PC-3 (cell line): ENCODE results near the gene NIFK. TPM values are rescaled to one million over a fixed set of nuclear protein-coding genes. Genes with fewer than 3 reads are reported as not detected.
A peak's percentile ranks its signal among the peaks of the same experiment; 100 is the strongest.

ENCODE experiments used
- ATAC-seq: fragments of 200-7000 bp; cut with Tn5 transposase; 2 replicates; pipeline ENCODE4 v1.9.1; 2020; ENCODE audit warnings: mild to moderate bottlenecking, moderate library complexity
- BruUV-seq: library from RNA; stranded (reverse); fragments of 400-500 nt; replicated peaks from 2 replicates; lab custom pipeline; 2021; lab: Mats Ljungman, UMichigan
- CTCF ChIA-PET: fragments of 300-600 bp; sonication (Branson Sonifier 250); formaldehyde crosslinking; loops from one replicate; lab custom pipeline; 2022; ENCODE audit warnings: antibody characterized with exemption; lab: Charles Lee
- POLR2A ChIA-PET: fragments of 300-600 bp; sonication (Branson Sonifier 250); formaldehyde crosslinking; loops from one replicate; lab custom pipeline; 2022; ENCODE audit warnings: antibody characterized with exemption; ENCODE audit not compliant: unreplicated experiment; lab: Charles Lee
- DNase-seq: peaks from one replicate; pipeline ENCODE4 v3.0.0-alpha.2; 2015
- H2AFZ ChIP-seq: fragments of 300-600 bp; sonication (generic); 2 replicates; pipeline ENCODE4 v1.6.0; 2016; ENCODE audit warnings: antibody characterized with exemption, low read length
- H3F3A ChIP-seq: fragments of 300-600 bp; sonication (generic); one replicate; pipeline ENCODE4 v1.6.0; 2017; ENCODE audit warnings: antibody characterized with exemption, low read length, control low read depth, mild to moderate bottlenecking; ENCODE audit not compliant: unreplicated experiment
- H3K27ac ChIP-seq: fragments of 300-600 bp; sonication (generic); 2 replicates; pipeline ENCODE4 v1.5.1; 2016; ENCODE audit warnings: mild to moderate bottlenecking, low read length
- H3K27me3 ChIP-seq: fragments of 300-600 bp; sonication (generic); 2 replicates; pipeline ENCODE4 v1.6.1; 2016; ENCODE audit warnings: low read length, mixed read lengths
- H3K36me3 ChIP-seq: fragments of 300-600 bp; sonication (generic); 2 replicates; pipeline ENCODE4 v1.6.1; 2016; ENCODE audit warnings: low read depth, mixed run types, low read length, mixed read lengths
- H3K4me1 ChIP-seq: fragments of 300-600 bp; sonication (generic); 2 replicates; pipeline ENCODE4 v1.5.1; 2016; ENCODE audit warnings: low read length; ENCODE audit not compliant: insufficient read depth
- H3K4me2 ChIP-seq: fragments of 300-600 bp; sonication (generic); 2 replicates; pipeline ENCODE4 v1.6.0; 2016; ENCODE audit warnings: low read length
- H3K4me3 ChIP-seq: fragments of 300-600 bp; sonication (generic); 2 replicates; pipeline ENCODE4 v1.5.1; 2016; ENCODE audit warnings: mild to moderate bottlenecking, low read length, mixed read lengths
- H3K79me2 ChIP-seq: fragments of 300-600 bp; sonication (generic); 2 replicates; pipeline ENCODE4 v1.6.1; 2017; ENCODE audit warnings: low read length, mixed read lengths
- H3K9ac ChIP-seq: fragments of 300-600 bp; sonication (generic); 2 replicates; pipeline ENCODE4 v1.6.0; 2016; ENCODE audit warnings: mild to moderate bottlenecking, low read length
- H3K9me2 ChIP-seq: fragments of 300-600 bp; sonication (generic); replicated peaks from 2 replicates; pipeline ENCODE4 v1.6.1; 2016; ENCODE audit warnings: mixed run types, low read length, mixed read lengths
- H3K9me3 ChIP-seq: fragments of 300-600 bp; sonication (generic); 2 replicates; pipeline ENCODE4 v1.6.1; 2016; ENCODE audit warnings: low read length, mixed read lengths
- H4K20me1 ChIP-seq: fragments of 300-600 bp; sonication (generic); 2 replicates; pipeline ENCODE4 v1.6.1; 2016; ENCODE audit warnings: low read length, mixed read lengths
- EZH2 ChIP-seq: fragments of 300-600 bp; sonication (generic); IDR thresholded peaks from one replicate; pipeline ENCODE4 v1.6.1; 2017; ENCODE audit warnings: antibody characterized with exemption, mild to moderate bottlenecking, low read length; ENCODE audit not compliant: unreplicated experiment
- EZH2phosphoT487 ChIP-seq: fragments of 300-600 bp; sonication (generic); IDR thresholded peaks from 2 replicates; pipeline ENCODE4 v1.6.1; 2018; ENCODE audit warnings: mild to moderate bottlenecking, antibody characterized with exemption, low read length, borderline replicate concordance
- intact Hi-C: fragments of 100-400 bp; cut with micrococcal nuclease; formaldehyde crosslinking; loops from 2 replicates; pipeline ENCODE4 v1.9.0; 2023
- total RNA-seq: library from RNA; depleted of rRNA; stranded (reverse); fragments of >200 nt; gene quantifications from 2 replicates; pipeline ENCODE4 v1.2.3, GENCODE V29; 2014
- TF ChIP-seq, protein P1 (sequence below): fragments of 300-600 bp; sonication (generic); conservative IDR thresholded peaks from 2 replicates; pipeline ENCODE4 v1.5.1; 2017; ENCODE audit warnings: antibody characterized with exemption, low read depth, mild to moderate bottlenecking, low read length

The NIFK gene
- total RNA-seq, 1 experiment from 2014 or later, result 64.1 TPM

DNA sequence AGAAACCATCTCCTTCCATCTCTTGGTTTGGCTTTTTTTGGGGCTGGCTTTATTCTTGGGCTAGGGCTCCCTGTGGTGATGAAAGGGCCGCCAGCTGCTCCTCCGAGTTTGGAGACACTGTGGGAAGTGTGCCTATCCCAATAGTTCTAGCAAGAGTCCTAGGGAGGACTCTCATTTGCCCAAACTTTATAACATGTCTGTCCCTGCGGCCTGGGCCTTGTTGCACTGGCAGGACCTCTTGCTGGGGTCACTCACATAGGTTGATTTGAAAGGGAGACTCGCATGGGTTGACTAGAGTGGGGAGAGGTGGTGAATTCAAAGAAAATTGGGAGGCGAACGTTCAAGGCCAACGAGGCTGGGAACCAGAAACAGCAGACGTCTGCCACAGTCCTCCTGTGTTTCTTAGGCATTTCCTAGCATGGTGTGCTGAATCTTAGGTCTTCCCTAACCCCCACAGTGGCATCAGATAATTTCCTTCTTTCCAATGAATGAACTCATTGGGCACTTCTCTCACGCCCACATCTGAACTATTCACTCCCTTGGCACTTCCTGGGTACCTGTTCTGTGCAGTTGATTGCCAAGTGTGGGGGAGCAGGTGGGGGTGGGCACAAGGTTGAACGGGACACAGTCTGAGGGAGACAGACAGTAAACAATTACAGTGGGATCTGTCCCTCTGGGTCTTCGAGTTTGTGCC lies 26.8 kb downstream of the NIFK start:
- intact Hi-C loops, result no loop called here
- no peak for DNase-seq

DNA sequence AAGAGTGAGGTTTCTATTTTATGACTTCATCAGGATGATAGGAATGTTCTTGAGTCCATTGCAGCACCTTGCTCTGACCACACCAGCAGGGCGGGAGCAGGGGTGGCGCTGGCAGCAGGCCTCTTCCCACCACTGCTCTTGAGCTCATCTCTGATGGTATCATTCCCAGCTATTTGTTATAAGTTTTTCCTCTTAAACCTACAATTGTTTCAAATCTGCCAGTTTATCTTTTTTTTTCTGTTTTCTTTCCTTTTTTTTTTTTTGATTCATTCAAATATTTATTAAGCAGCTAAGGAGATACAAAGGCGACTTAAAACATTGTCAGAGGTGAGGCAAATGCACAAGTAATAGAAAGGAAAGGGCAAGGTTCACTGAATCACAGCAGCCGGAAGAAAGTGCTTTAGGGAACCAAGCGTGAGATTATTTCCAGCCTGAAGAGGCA lies 28.7 kb downstream of the NIFK start:
- no peak for TF ChIP-seq EZH2phosphoT487
- TF ChIP-seq, protein P1, sequence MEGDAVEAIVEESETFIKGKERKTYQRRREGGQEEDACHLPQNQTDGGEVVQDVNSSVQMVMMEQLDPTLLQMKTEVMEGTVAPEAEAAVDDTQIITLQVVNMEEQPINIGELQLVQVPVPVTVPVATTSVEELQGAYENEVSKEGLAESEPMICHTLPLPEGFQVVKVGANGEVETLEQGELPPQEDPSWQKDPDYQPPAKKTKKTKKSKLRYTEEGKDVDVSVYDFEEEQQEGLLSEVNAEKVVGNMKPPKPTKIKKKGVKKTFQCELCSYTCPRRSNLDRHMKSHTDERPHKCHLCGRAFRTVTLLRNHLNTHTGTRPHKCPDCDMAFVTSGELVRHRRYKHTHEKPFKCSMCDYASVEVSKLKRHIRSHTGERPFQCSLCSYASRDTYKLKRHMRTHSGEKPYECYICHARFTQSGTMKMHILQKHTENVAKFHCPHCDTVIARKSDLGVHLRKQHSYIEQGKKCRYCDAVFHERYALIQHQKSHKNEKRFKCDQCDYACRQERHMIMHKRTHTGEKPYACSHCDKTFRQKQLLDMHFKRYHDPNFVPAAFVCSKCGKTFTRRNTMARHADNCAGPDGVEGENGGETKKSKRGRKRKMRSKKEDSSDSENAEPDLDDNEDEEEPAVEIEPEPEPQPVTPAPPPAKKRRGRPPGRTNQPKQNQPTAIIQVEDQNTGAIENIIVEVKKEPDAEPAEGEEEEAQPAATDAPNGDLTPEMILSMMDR, result no peak
- no peak for TF ChIP-seq EZH2
- Histone ChIP-seq H4K20me1 (no peaks in the 10 kb centered on the region), H3K4me1 (peaks cover 7% of the 10 kb centered on the region), H3K27ac (no peak overlapping the region), H3K79me2 (no peaks in the 10 kb centered on the region), H3K27me3 (no peaks in the 10 kb centered on the region), H3K4me2 (no peak overlapping the region), H3K4me3 (no peak overlapping the region), H3K9ac (no peak overlapping the region), H3K9me2 (no peaks in the 10 kb centered on the region), H2AFZ (no peak overlapping the region), H3K36me3 (no peaks in the 10 kb centered on the region), H3F3A (no peaks in the 10 kb centered on the region), H3K9me3 (no peaks in the 10 kb centered on the region)
- ChIA-PET POLR2A (interaction anchor here (0.7 kb wide), 1 partner anchor 58 kb away, joined by 5 read pairs; the partner anchor contains the start of gene CLASP1), CTCF (no interaction called here)
- DNase-seq (no peak), ATAC-seq (no peak)
- intact Hi-C loops, result no loop called here
- BruUV-seq, result no TSS peak

More for the DNA sequence above, 26.8 kb downstream of the NIFK start:
- H3K36me3 ChIP-seq, result no peaks in the 10 kb centered on the region
- H3K9me3 ChIP-seq, result no peaks in the 10 kb centered on the region
- H3K27me3 ChIP-seq, result no peaks in the 10 kb centered on the region
- H3K4me2 ChIP-seq, result peak overlapping the region; percentile 28; the same call in 1 of the 2 replicates
- H3F3A ChIP-seq, result no peaks in the 10 kb centered on the region
- ChIA-PET POLR2A (no interaction called here), CTCF (no interaction called here)
- peaks cover 7% of the 10 kb centered on the region for H3K4me1 ChIP-seq
- TF ChIP-seq EZH2phosphoT487, result no peak
- TF ChIP-seq EZH2, result no peak
- TF ChIP-seq, protein P1, result no peak
- no peak overlapping the region for H3K4me3 ChIP-seq
- H3K9ac ChIP-seq, result no peak overlapping the region
- H3K27ac ChIP-seq, result no peak overlapping the region
- no TSS peak for BruUV-seq
- no peaks in the 10 kb centered on the region for H4K20me1 ChIP-seq
- no peaks in the 10 kb centered on the region for H3K9me2 ChIP-seq
- H3K79me2 ChIP-seq, result no peaks in the 10 kb centered on the region
- H2AFZ ChIP-seq, result no peak overlapping the region
- ATAC-seq, result no peak

DNA sequence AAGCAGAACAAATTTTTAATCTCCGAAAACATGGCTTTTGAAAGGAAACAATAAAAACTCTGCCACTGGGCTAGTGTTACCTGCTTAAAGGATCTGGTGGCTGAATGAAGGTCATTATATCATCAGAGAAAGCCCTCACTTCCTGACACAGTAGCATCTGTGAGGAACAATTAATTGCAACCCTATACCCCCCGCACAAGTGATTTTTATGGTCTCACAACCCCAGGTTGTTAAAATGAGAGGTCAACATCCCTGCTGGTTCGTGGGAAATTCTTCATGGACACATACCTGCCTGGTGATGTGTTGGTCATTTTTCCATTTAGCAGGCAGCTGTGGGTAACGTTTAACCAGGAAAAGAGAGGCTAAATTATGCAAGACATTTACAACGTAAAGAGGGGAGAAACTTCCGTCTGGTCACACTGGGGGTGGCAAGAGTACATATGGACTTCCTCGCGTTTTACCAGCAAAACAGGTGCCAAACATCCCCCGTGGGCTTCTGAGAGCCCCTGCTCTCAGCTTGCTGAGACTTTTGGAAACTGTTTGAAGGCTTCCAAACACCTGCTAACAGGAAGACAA lies 29.2 kb downstream of the NIFK start:
- no peak overlapping the region for H3K4me3 ChIP-seq
- no peak for DNase-seq
- H3K9ac ChIP-seq, result no peak overlapping the region
- no peaks in the 10 kb centered on the region for H3K9me3 ChIP-seq
- no peaks in the 10 kb centered on the region for H3K36me3 ChIP-seq
- intact Hi-C loops, result no loop called here
- H3F3A ChIP-seq, result no peaks in the 10 kb centered on the region
- POLR2A ChIA-PET, result interaction anchor here (0.7 kb wide), 1 partner anchor 58 kb away, joined by 5 read pairs; the partner anchor contains the start of gene CLASP1
- no peak overlapping the region for H2AFZ ChIP-seq
- TF ChIP-seq EZH2 (no peak), EZH2phosphoT487 (no peak)
- TF ChIP-seq, protein P1, result no peak
- CTCF ChIA-PET, result no interaction called here
- BruUV-seq, result no TSS peak
- no peak for ATAC-seq
- no peak overlapping the region for H3K27ac ChIP-seq
- H4K20me1 ChIP-seq, result no peaks in the 10 kb centered on the region
- H3K79me2 ChIP-seq, result no peaks in the 10 kb centered on the region
- no peak overlapping the region for H3K4me2 ChIP-seq
- no peaks in the 10 kb centered on the region for H3K27me3 ChIP-seq
- H3K9me2 ChIP-seq, result no peaks in the 10 kb centered on the region
- H3K4me1 ChIP-seq, result peaks cover 7% of the 10 kb centered on the region
